GM12801 (cell line): ENCODE data around the gene RNASE3.

Source experiments
- TF ChIP-seq, protein P1 (sequence below): IDR thresholded peaks from one replicate; pipeline ENCODE4 v1.5.1; 2011; ENCODE audit warnings: control low read depth; ENCODE audit not compliant: insufficient read length; ENCODE audit errors: extremely low read depth

RNASE3 gene

DNA sequence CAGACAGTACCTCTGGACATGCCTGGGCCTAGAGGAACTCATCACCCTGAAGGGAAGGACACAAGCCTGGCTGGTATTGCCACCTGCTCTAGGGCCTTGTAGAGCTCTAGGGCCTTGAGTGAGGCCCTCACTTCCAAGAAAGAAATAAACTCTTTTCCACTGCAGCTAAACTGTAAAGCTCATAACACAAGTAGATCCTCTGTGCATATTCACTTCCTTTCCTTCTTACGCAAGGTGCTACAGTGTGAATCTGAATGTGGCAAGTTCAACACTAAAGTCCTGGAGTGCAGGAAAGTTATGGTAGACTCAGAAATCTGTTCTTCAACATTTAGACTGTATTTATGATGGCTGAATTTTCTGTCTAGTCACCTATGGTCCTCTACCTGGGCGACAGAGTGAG, 14.5 kb downstream of the RNASE3 start:
- TF ChIP-seq, protein P1, sequence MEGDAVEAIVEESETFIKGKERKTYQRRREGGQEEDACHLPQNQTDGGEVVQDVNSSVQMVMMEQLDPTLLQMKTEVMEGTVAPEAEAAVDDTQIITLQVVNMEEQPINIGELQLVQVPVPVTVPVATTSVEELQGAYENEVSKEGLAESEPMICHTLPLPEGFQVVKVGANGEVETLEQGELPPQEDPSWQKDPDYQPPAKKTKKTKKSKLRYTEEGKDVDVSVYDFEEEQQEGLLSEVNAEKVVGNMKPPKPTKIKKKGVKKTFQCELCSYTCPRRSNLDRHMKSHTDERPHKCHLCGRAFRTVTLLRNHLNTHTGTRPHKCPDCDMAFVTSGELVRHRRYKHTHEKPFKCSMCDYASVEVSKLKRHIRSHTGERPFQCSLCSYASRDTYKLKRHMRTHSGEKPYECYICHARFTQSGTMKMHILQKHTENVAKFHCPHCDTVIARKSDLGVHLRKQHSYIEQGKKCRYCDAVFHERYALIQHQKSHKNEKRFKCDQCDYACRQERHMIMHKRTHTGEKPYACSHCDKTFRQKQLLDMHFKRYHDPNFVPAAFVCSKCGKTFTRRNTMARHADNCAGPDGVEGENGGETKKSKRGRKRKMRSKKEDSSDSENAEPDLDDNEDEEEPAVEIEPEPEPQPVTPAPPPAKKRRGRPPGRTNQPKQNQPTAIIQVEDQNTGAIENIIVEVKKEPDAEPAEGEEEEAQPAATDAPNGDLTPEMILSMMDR: no peak

DNA sequence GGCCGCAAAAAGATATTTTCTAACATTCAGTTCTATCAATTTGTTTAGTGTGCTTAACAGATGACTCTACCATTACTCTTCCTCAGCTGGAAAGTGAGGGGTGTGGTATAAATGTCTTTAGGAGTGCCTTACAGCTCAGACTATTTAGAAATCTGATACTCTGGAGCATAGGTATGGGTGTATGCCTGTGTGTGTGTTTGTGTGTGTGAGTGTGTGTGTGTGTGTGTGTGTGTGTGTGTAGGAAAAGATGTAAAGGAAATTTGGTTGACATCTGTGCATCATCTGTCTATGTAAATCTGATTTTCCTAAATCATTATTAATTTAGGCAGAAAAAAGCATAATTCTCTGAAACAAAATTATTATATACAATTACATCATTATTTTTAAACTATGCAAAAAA, 16.0 kb downstream of the RNASE3 start:
- TF ChIP-seq, protein P1: no peak

DNA sequence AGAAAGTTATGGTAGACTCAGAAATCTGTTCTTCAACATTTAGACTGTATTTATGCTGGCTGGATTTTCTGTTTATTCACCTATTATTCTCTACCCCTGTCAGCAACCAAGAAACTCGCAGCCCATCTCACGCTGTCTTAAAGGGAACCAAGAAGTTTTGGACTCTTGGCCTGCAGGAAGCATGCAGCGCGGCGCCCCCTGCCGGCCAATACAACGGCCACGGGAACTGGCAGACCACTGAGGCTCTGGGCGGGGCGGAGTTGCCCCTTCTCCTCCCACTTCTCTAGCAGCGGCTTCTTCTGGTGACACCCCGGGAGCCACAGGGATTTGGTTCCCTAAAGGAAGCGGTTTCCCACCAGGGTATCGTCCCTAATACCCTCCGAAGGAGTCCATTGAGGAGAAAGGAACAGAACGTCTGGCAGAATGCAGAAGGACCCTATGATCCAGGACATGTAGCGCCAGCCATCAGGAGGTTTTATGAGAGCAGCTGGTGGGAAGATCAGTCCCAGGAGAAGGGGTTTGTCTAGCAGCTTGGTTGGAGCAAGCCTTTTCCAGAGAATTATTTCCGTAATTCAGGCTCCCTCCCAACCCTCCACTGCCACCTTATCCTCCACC, 43.1 kb downstream of the RNASE3 start:
- TF ChIP-seq, protein P1: no peak

DNA sequence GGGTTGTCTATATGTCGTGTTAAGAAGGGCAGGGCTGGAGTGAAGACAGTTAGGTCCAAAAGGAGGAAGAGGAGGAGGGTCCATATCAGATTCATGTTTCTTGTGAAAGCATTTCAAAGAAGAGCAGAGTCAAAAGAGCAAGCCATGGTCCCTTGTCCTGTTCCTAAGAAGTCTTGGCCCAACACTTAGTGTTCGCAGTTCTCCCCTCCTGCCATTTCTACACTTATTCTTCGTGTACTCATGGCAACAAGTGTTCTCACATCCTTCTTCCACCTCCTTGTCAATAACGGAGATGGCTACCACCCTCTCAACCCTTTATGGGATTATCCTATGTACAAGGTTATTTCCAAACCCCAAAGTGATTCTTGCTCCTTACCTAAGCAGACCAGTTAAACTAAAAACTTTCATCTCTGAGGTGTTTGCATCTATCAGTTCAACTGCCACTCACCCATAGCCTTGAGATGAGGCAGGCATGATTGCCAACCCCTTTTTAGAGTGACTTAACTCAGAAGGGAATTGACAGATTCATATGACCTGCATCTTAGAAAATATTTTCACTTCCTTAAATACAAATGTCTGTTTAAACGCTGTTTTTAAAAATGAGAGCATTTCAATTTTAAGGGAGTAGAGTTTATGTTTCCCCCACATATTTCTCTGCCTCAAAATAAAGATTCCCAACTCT, 44.3 kb downstream of the RNASE3 start:
- TF ChIP-seq, protein P1: no peak
